B cell (primary cell): ENCODE results near the gene TBC1D1. TPM values are rescaled to one million over a fixed set of nuclear protein-coding genes. Genes with fewer than 3 reads are reported as not detected.

Experiments used
- ATAC-seq: fragments of 200-7000 bp; cut with Tn5 transposase; one replicate; pipeline ENCODE4 v1.10.0; 2021; ENCODE audit warnings: low read depth, mild to moderate bottlenecking, moderate number of reproducible peaks, moderate library complexity
- CTCF ChIA-PET: fragments of 350-600 bp; sonication (Branson Sonifier 250); formaldehyde crosslinking; loops from one replicate; lab custom pipeline; 2021; ENCODE audit warnings: antibody characterized with exemption, inconsistent platforms; lab: Charles Lee
- POLR2A ChIA-PET: fragments of 350-600 bp; sonication (Branson Sonifier 250); formaldehyde crosslinking; loops from one replicate; lab custom pipeline; 2021; ENCODE audit warnings: antibody characterized with exemption; lab: Charles Lee
- DNase-seq: peaks from one replicate; pipeline ENCODE4 v3.0.0; 2013
- H2AFZ ChIP-seq: 2 replicates; pipeline ENCODE4 v1.6.1; 2012; ENCODE audit warnings: mild to moderate bottlenecking, low read depth, low read length; ENCODE audit not compliant: insufficient read depth, poor library complexity, severe bottlenecking
- H3K27ac ChIP-seq, 2 donors: 1 replicate in 1 of 2; 2 replicates in 1 of 2; pipeline ENCODE4 v1.5.1; 2012 to 2013; ENCODE audit warnings: low read length in 2 of 2, mild to moderate bottlenecking in 2 of 2, moderate library complexity in 1 of 2
- H3K27me3 ChIP-seq, 4 experiments: fragments of 200-600 bp in 1 of 4; sonication (generic) in 1 of 4; replicated peaks in 1 of 4; 1 replicate in 2 of 4; 2 replicates in 2 of 4; pipeline versions ENCODE4 v1.6.1 to v1.7.0; 2013 to 2016; ENCODE audit warnings: low read length in 3 of 4, mild to moderate bottlenecking in 2 of 4, mixed read lengths in 1 of 4, moderate library complexity in 1 of 4; ENCODE audit not compliant: insufficient read depth in 4 of 4, control insufficient read depth in 3 of 4; ENCODE audit errors: control extremely low read depth in 1 of 4
- H3K36me3 ChIP-seq, 2 experiments: replicated peaks in 1 of 2; 1 replicate in 1 of 2; 2 replicates in 1 of 2; pipeline versions ENCODE4 v1.6.1 to v1.7.1; 2013; ENCODE audit warnings: low read length in 1 of 2; ENCODE audit not compliant: insufficient read depth in 2 of 2, control insufficient read depth in 1 of 2; ENCODE audit errors: control extremely low read depth in 1 of 2, extremely low read depth in 1 of 2
- H3K4me1 ChIP-seq, 2 donors: fragments of 200-600 bp in 1 of 2; sonication (generic) in 1 of 2; 1 replicate in 1 of 2; 2 replicates in 1 of 2; pipeline versions ENCODE4 v1.5.1 to v1.6.1; 2013 to 2017; ENCODE audit warnings: low read length in 2 of 2; ENCODE audit not compliant: control insufficient read depth in 2 of 2, insufficient read depth in 2 of 2
- H3K4me2 ChIP-seq: replicated peaks from 2 replicates; pipeline ENCODE3; 2012; ENCODE audit warnings: mild to moderate bottlenecking, low read depth, low read length; ENCODE audit not compliant: poor library complexity, severe bottlenecking
- H3K4me3 ChIP-seq, 5 experiments: fragments of 200-600 bp in 1 of 5; sonication (generic) in 1 of 5; 1 replicate in 3 of 5; 2 replicates in 2 of 5; pipeline versions ENCODE4 v1.5.1 to v1.7.0; 2011 to 2016; ENCODE audit warnings: low read length in 4 of 5, mild to moderate bottlenecking in 4 of 5, low read depth in 2 of 5, control low read depth in 1 of 5, moderate library complexity in 1 of 5; ENCODE audit not compliant: insufficient read depth in 1 of 5; ENCODE audit errors: control extremely low read depth in 1 of 5, extremely low read depth in 1 of 5
- H3K79me2 ChIP-seq: fragments of 200-600 bp; sonication (generic); one replicate; pipeline ENCODE4 v1.6.0; 2016; ENCODE audit warnings: low read length; ENCODE audit not compliant: control insufficient read depth, insufficient read depth
- H3K9ac ChIP-seq: fragments of 200-600 bp; sonication (generic); 2 replicates; pipeline ENCODE4 v1.6.1; 2017; ENCODE audit warnings: mild to moderate bottlenecking, low read length, moderate library complexity
- H3K9me3 ChIP-seq, 3 donors: one replicate each; pipeline versions ENCODE4 v1.6.1 to v1.7.1; 2013; ENCODE audit warnings: low read length in 2 of 3; ENCODE audit not compliant: control insufficient read depth in 2 of 3, insufficient read depth in 1 of 3; ENCODE audit errors: control extremely low read depth in 1 of 3
- H4K20me1 ChIP-seq: 2 replicates; pipeline ENCODE4 v1.6.0; 2012; ENCODE audit warnings: mild to moderate bottlenecking, low read length; ENCODE audit not compliant: insufficient read depth, control insufficient read depth, poor library complexity, severe bottlenecking
- H3K27ac Mint-ChIP-seq: one replicate; pipeline ENCODE4 v1.8.0; 2021; ENCODE audit warnings: mixed read lengths
- H3K27me3 Mint-ChIP-seq: one replicate; pipeline ENCODE4 v1.8.0; 2021; ENCODE audit warnings: mixed read lengths
- H3K4me1 Mint-ChIP-seq: one replicate; pipeline ENCODE4 v1.8.0; 2021; ENCODE audit warnings: mixed read lengths
- H3K4me3 Mint-ChIP-seq: one replicate; pipeline ENCODE4 v1.8.0; 2021; ENCODE audit warnings: mixed read lengths
- H3K9me3 Mint-ChIP-seq: one replicate; pipeline ENCODE4 v1.8.0; 2022; ENCODE audit warnings: mixed read lengths; ENCODE audit not compliant: insufficient read depth
- EZH2 ChIP-seq: IDR thresholded peaks from 2 replicates; pipeline ENCODE4 v1.6.1; 2012; ENCODE audit warnings: borderline replicate concordance, low read depth, mild to moderate bottlenecking, moderate library complexity, low read length; ENCODE audit not compliant: insufficient read depth, poor library complexity, severe bottlenecking
- WGBS: methylation state at CpG from one replicate; pipeline ENCODE4 v1.1.5; 2013; ENCODE audit warnings: missing lambda C conversion rate; ENCODE audit not compliant: insufficient coverage; 5-methylcytosine and 5-hydroxymethylcytosine counted together
- intact Hi-C: fragments of 100-400 bp; cut with micrococcal nuclease; formaldehyde crosslinking; loops from one replicate; pipeline ENCODE4 v1.10.0; 2022
- polyA plus RNA-seq: library from polyadenylated mRNA; depleted of rRNA; stranded (reverse); fragments of >200 nt; gene quantifications from 2 replicates; pipeline ENCODE4 v1.2.3, GENCODE V29; 2012
- total RNA-seq, 2 donors: library from RNA; stranded (reverse); fragments of 120-200 nt in 1 of 2; gene quantifications; 1 replicate in 1 of 2; 2 replicates in 1 of 2; pipeline versions ENCODE4 v1.2.3 to v1.2.4, GENCODE V29; 2013 to 2022
- TF ChIP-seq, protein P1 (sequence below): fragments of 200-600 bp; IDR thresholded peaks from one replicate; pipeline ENCODE4 v1.8.0; 2022; ENCODE audit warnings: antibody characterized with exemption, mild to moderate bottlenecking

The TBC1D1 gene
- total and polyA plus RNA-seq, 2 donors (not counting 1 experiment from before 2014, with no cell fraction given) = 88.2 to 98.7 TPM

DNA sequence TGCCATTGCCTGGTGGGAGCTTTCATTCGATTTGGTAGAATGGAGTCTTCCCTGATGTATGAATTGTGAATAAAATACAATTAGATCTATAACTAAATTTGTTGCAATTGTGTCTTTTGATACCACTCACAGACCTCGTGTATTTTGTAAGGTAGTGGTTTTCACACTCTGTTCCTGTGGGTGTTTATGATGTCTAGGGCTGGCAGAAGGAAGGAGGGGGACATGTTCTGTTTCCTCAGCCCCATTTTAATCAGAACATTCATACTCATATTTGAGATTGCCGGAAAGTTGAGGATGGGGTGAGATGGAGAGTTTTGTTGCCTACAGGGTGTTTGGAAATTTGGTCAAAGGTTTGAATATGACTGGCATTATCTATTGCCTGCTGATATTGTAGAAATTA, 112.2 kb downstream of the TBC1D1 start:
- no peak overlapping the region for H3K9ac ChIP-seq
- no peak overlapping the region for H2AFZ ChIP-seq
- no peaks in the 10 kb centered on the region for H3K27me3 ChIP-seq
- H3K4me3 ChIP-seq = no peak overlapping the region
- no peak overlapping the region for H3K27ac Mint-ChIP-seq
- no peak overlapping the region for H3K27ac ChIP-seq
- peaks cover 6 to 7% of the 10 kb centered on the region in 2 experiments for H3K36me3 ChIP-seq
- no peaks in the 10 kb centered on the region for H3K9me3 ChIP-seq
- intact Hi-C loops = no loop called here
- TF ChIP-seq, protein P1, sequence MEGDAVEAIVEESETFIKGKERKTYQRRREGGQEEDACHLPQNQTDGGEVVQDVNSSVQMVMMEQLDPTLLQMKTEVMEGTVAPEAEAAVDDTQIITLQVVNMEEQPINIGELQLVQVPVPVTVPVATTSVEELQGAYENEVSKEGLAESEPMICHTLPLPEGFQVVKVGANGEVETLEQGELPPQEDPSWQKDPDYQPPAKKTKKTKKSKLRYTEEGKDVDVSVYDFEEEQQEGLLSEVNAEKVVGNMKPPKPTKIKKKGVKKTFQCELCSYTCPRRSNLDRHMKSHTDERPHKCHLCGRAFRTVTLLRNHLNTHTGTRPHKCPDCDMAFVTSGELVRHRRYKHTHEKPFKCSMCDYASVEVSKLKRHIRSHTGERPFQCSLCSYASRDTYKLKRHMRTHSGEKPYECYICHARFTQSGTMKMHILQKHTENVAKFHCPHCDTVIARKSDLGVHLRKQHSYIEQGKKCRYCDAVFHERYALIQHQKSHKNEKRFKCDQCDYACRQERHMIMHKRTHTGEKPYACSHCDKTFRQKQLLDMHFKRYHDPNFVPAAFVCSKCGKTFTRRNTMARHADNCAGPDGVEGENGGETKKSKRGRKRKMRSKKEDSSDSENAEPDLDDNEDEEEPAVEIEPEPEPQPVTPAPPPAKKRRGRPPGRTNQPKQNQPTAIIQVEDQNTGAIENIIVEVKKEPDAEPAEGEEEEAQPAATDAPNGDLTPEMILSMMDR = no peak
- no peak for TF ChIP-seq EZH2
- ATAC-seq (no peak), DNase-seq (no peak)
- no peak overlapping the region for H3K4me2 ChIP-seq
- H4K20me1 ChIP-seq = peaks cover 69% of the 10 kb centered on the region
- H3K4me1 Mint-ChIP-seq = peaks cover 56% of the 10 kb centered on the region
- peaks cover 98% of the 10 kb centered on the region for H3K79me2 ChIP-seq
- H3K9me3 Mint-ChIP-seq = no peaks in the 10 kb centered on the region
- H3K4me1 ChIP-seq = peaks cover 10 to 15% of the 10 kb centered on the region in 2 donors
- no peaks in the 10 kb centered on the region for H3K27me3 Mint-ChIP-seq
- whole genome bisulfite sequencing = no CpG with 5 or more reads among the region's 3 CpGs
- ChIA-PET POLR2A (no interaction called here), CTCF (interaction anchor here (0.8 to 1.0 kb wide), 2 partner anchors 25 to 203 kb away, joined by 3 to 5 read pairs; no protein-coding TSS in a partner anchor)
- H3K4me3 Mint-ChIP-seq = no peak overlapping the region

DNA sequence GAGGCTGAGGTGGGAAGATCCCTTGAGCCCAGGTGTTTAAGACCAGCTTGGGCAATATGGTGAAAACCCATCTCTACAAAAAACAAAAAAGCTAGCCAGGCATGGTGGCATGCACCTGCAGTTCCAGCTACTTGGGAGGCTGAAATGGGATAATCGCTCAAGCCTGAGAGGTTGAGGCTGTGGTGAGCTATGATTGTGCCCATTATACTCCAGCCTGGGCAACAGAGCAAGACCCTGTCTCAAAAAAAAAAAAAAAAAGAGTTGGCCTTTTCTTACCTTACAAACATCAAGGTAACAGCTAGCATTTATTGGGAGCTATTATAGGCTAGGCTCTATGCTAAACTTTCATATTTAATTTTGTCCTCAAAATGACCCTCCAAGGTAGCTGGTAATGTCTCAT, 112.7 kb downstream of the TBC1D1 start:
- Histone ChIP-seq H3K9ac (no peak overlapping the region), H3K9me3 (no peaks in the 10 kb centered on the region), H3K4me2 (no peak overlapping the region), H2AFZ (no peak overlapping the region), H4K20me1 (peaks cover 68% of the 10 kb centered on the region), H3K4me3 (no peak overlapping the region), H3K36me3 (peaks cover 6 to 7% of the 10 kb centered on the region in 2 experiments), H3K27me3 (no peaks in the 10 kb centered on the region), H3K27ac (no peak overlapping the region), H3K79me2 (peaks cover 97% of the 10 kb centered on the region), H3K4me1 (peaks cover 10 to 15% of the 10 kb centered on the region in 2 donors)
- TF ChIP-seq, protein P1 = no peak
- no peak for TF ChIP-seq EZH2
- Mint-ChIP-seq H3K27ac (no peak overlapping the region), H3K4me1 (peaks cover 58% of the 10 kb centered on the region), H3K4me3 (no peak overlapping the region), H3K27me3 (no peaks in the 10 kb centered on the region), H3K9me3 (no peaks in the 10 kb centered on the region)
- DNase-seq (no peak), ATAC-seq (no peak)
- ChIA-PET CTCF (interaction anchor here (0.8 to 1.0 kb wide), 2 partner anchors 25 to 203 kb away, joined by 3 to 5 read pairs; no protein-coding TSS in a partner anchor), POLR2A (no interaction called here)
- intact Hi-C loops = no loop called here
- 80% methylated on average over 1 of the region's 1 CpG for WGBS
